HCT116 (cell line): ENCODE results near the gene CES1. TPM values are rescaled to one million over a fixed set of nuclear protein-coding genes. Genes with fewer than 3 reads are reported as not detected.

ENCODE experiments used
- ATAC-seq: fragments of 200-7000 bp; cut with Tn5 transposase; 2 replicates; pipeline ENCODE4 v1.9.1; 2020; ENCODE audit warnings: mild to moderate bottlenecking, moderate library complexity
- BruUV-seq: library from RNA; stranded (reverse); fragments of 400-500 nt; replicated peaks from 2 replicates; lab custom pipeline; 2021; lab: Mats Ljungman, UMichigan
- CTCF ChIA-PET: fragments of 300-600 bp; sonication (Branson Sonifier 250); formaldehyde crosslinking; loops from one replicate; lab custom pipeline; 2021; ENCODE audit warnings: antibody characterized with exemption; lab: Charles Lee
- POLR2A ChIA-PET: fragments of 300-600, 350-600 bp; sonication (Branson Sonifier 250); formaldehyde crosslinking; loops from one replicate; lab custom pipeline; 2021; ENCODE audit warnings: antibody characterized with exemption; lab: Charles Lee
- RAD21 ChIA-PET, 2 experiments: fragments of 300-600 bp; sonication (Branson Sonifier 250); formaldehyde crosslinking; loops; one replicate each; lab custom pipeline; 2023; ENCODE audit warnings: low total read pairs in 2 of 2; ENCODE audit not compliant: uncharacterized antibody in 2 of 2, unreplicated experiment in 2 of 2, low non-redundant PET in 1 of 2; lab: Charles Lee
- DNase-seq: peaks from one replicate; pipeline ENCODE4 v3.0.0-alpha.2; 2010; ENCODE audit warnings: low read depth, low spot score
- H2AFZ ChIP-seq: fragments of 200-600 bp; shearing (Covaris generic), sonication (generic); 2 replicates; pipeline ENCODE4 v1.6.1; 2017; ENCODE audit warnings: low read depth, mixed run types, mixed read lengths, antibody characterized with exemption, low read length; ENCODE audit not compliant: poor library complexity, severe bottlenecking
- H3K27ac ChIP-seq: 2 replicates; pipeline ENCODE4 v1.5.1; 2012; ENCODE audit warnings: low read depth, low read length
- H3K27me3 ChIP-seq: fragments of 200-600 bp; sonication (generic); 2 replicates; pipeline ENCODE4 v1.6.1; 2016; ENCODE audit warnings: mixed run types, low read length, mixed read lengths; ENCODE audit not compliant: insufficient read depth
- H3K36me3 ChIP-seq, 2 experiments: fragments of 200-500 bp in 1 of 2; fragments of 200-600 bp in 1 of 2; sonication (Bioruptor generic) in 1 of 2; sonication (generic) in 1 of 2; 2 replicates each; pipeline versions ENCODE4 v1.5.1 to v1.6.1; 2014 to 2016; ENCODE audit warnings: low read length in 2 of 2, inconsistent platforms in 1 of 2, mixed read lengths in 1 of 2, mixed run types in 1 of 2; ENCODE audit not compliant: insufficient read depth in 2 of 2, control insufficient read depth in 1 of 2
- H3K4me1 ChIP-seq, 2 experiments: fragments of 200-600 bp in 1 of 2; sonication (generic) in 1 of 2; 2 replicates each; pipeline versions ENCODE4 v1.5.1 to v1.6.1; 2012 to 2017; ENCODE audit warnings: low read length in 2 of 2, inconsistent platforms in 1 of 2, mild to moderate bottlenecking in 1 of 2, mixed read lengths in 1 of 2, mixed run types in 1 of 2, moderate library complexity in 1 of 2; ENCODE audit not compliant: insufficient read depth in 2 of 2, control insufficient read depth in 1 of 2
- H3K4me2 ChIP-seq: fragments of 200-600 bp; sonication (generic); 2 replicates; pipeline ENCODE4 v1.6.1; 2017; ENCODE audit warnings: mixed run types, low read length, mixed read lengths
- H3K4me3 ChIP-seq, 2 experiments: fragments of 200-600 bp in 1 of 2; sonication (generic) in 1 of 2; replicated peaks in 1 of 2; 2 replicates each; pipeline ENCODE4 v1.5.1; 2011 to 2016; ENCODE audit warnings: low read length in 2 of 2, control low read depth in 1 of 2, low read depth in 1 of 2, mild to moderate bottlenecking in 1 of 2, mixed read lengths in 1 of 2, mixed run types in 1 of 2
- H3K79me2 ChIP-seq: fragments of 200-600 bp; sonication (generic); 2 replicates; pipeline ENCODE4 v1.6.1; 2017; ENCODE audit warnings: mild to moderate bottlenecking, mixed run types, low read length, moderate library complexity, mixed read lengths; ENCODE audit not compliant: insufficient read depth
- H3K9ac ChIP-seq: fragments of 200-600 bp; sonication (generic); 2 replicates; pipeline ENCODE4 v1.6.1; 2016; ENCODE audit warnings: low read length, mixed read lengths
- H3K9me2 ChIP-seq: fragments of 200-600 bp; sonication (generic), shearing (Covaris generic); 2 replicates; pipeline ENCODE4 v1.6.1; 2017; ENCODE audit warnings: mixed run types, mild to moderate bottlenecking, moderate library complexity; ENCODE audit not compliant: insufficient read depth
- H3K9me3 ChIP-seq, 2 experiments: fragments of 200-500 bp in 1 of 2; fragments of 200-600 bp in 1 of 2; sonication (Bioruptor generic) in 1 of 2; sonication (generic) in 1 of 2; 2 replicates each; pipeline ENCODE4 v1.6.1; 2014 to 2017; ENCODE audit warnings: low read length in 2 of 2, mixed read lengths in 2 of 2, inconsistent platforms in 1 of 2, low read depth in 1 of 2, mild to moderate bottlenecking in 1 of 2, mixed run types in 1 of 2, moderate library complexity in 1 of 2; ENCODE audit not compliant: control insufficient read depth in 1 of 2, insufficient read depth in 1 of 2
- H4K20me1 ChIP-seq: fragments of 200-600 bp; sonication (generic), shearing (Covaris generic); 2 replicates; pipeline ENCODE4 v1.6.1; 2017; ENCODE audit warnings: mixed run types, mild to moderate bottlenecking, moderate library complexity; ENCODE audit not compliant: insufficient read depth
- CBX3 ChIP-seq: IDR thresholded peaks from 2 replicates; pipeline ENCODE4 v1.6.1; 2012; ENCODE audit warnings: low read depth
- ELF1 ChIP-seq: IDR thresholded peaks from 2 replicates; pipeline ENCODE4 v1.6.1; 2012; ENCODE audit warnings: low read depth, borderline replicate concordance
- FOSL1 ChIP-seq: IDR thresholded peaks from 2 replicates; pipeline ENCODE4 v1.6.1; 2012; ENCODE audit warnings: low read depth
- POLR2AphosphoS5 ChIP-seq: IDR thresholded peaks from 2 replicates; pipeline ENCODE4 v1.6.1; 2011; ENCODE audit warnings: mild to moderate bottlenecking, low read depth, low read length, moderate library complexity
- RAD21 ChIP-seq: IDR thresholded peaks from 2 replicates; pipeline ENCODE4 v1.6.1; 2012; ENCODE audit warnings: low read depth, mild to moderate bottlenecking
- YY1 ChIP-seq: IDR thresholded peaks from 2 replicates; pipeline ENCODE4 v1.6.1; 2011; ENCODE audit warnings: low read length, low read depth, moderate library complexity, mild to moderate bottlenecking; ENCODE audit not compliant: insufficient replicate concordance; ENCODE audit errors: extremely low read depth
- intact Hi-C: fragments of 100-400 bp; cut with micrococcal nuclease; formaldehyde crosslinking; loops from 2 replicates; pipeline ENCODE4 v1.10.0; 2022
- total RNA-seq: library from RNA; stranded (reverse); gene quantifications from one replicate; pipeline ENCODE4 v1.2.1, GENCODE V29; 2021; ENCODE audit not compliant: unreplicated experiment
- TF ChIP-seq, protein P1 (sequence below): IDR thresholded peaks from 2 replicates; pipeline ENCODE4 v1.6.1; 2012
- TF ChIP-seq, protein P2 (sequence below): IDR thresholded peaks from 2 replicates; pipeline ENCODE4 v1.6.1; 2012
- TF ChIP-seq, protein P3 (sequence below): IDR thresholded peaks from 2 replicates; pipeline ENCODE4 v1.6.1; 2012; ENCODE audit warnings: low read depth
- TF ChIP-seq, protein P4 (sequence below): IDR thresholded peaks from 2 replicates; pipeline ENCODE4 v1.6.1; 2011; ENCODE audit warnings: mild to moderate bottlenecking, low read length, moderate library complexity; ENCODE audit not compliant: insufficient replicate concordance; ENCODE audit errors: extremely low read depth
- TF ChIP-seq, protein P5 (sequence below), 3 experiments: fragments of 200-600 bp in 1 of 3; sonication (generic) in 1 of 3; IDR thresholded peaks in 2 of 3; conservative IDR thresholded peaks in 1 of 3; 2 replicates each; pipeline ENCODE4 v1.5.1; 2012 to 2017; ENCODE audit warnings: low read depth in 2 of 3, low read length in 2 of 3, antibody characterized with exemption in 1 of 3, borderline replicate concordance in 1 of 3, control low read depth in 1 of 3, mild to moderate bottlenecking in 1 of 3, mixed read lengths in 1 of 3, mixed run types in 1 of 3, moderate library complexity in 1 of 3; ENCODE audit not compliant: insufficient read depth in 1 of 3

CES1 gene
- total RNA-seq, 1 experiment from 2014 or later = 1.8 TPM

DNA sequence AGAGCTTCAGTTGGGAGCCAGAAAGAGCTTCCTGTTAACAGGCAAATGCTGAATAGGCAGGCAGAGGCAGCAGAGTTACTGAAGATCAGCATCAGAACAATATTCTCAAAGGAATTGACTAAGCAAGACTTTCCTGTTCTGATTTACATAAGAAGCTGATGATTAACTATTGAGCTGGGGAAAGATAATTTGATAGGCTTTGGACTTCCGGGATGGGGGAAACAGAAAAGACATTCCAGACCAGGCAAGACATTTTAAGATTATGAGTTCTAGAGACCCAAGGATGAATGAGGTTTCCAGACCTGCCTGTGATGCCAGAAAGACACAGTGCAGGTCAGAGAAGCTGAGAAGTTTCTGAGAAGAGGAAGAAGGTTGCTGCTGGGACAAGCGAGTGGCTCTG is 42.4 kb upstream of the CES1 start, which contains the start of gene CES5A:
CES5A (minus strand) TSS at position 101 of the 400 bp plus-strand sequence. CDS start 152 bp downstream, outside the sequence.
- RAD21 ChIA-PET = no interaction called here
- no peak within 1 kb of the TSS for H2AFZ ChIP-seq
- no peaks in the 10 kb centered on the region for H4K20me1 ChIP-seq
- no peak within 1 kb of the TSS for H3K4me3 ChIP-seq
- intact Hi-C loops = no loop called here
- H3K9ac ChIP-seq = no peak within 1 kb of the TSS
- TF ChIP-seq, protein P1, sequence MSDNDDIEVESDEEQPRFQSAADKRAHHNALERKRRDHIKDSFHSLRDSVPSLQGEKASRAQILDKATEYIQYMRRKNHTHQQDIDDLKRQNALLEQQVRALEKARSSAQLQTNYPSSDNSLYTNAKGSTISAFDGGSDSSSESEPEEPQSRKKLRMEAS = no peak
- TF ChIP-seq ELF1 (no peak), FOSL1 (no peak), CBX3 (no peak)
- TF ChIP-seq, protein P2, sequence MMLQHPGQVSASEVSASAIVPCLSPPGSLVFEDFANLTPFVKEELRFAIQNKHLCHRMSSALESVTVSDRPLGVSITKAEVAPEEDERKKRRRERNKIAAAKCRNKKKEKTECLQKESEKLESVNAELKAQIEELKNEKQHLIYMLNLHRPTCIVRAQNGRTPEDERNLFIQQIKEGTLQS = no peak
- TF ChIP-seq, all 23 proteins: peak for 0
- Histone ChIP-seq H3K36me3 (no peaks in the 10 kb centered on the region), H3K79me2 (no peaks in the 10 kb centered on the region), H3K9me3 (no peaks in the 10 kb centered on the region), H3K4me2 (no peak within 1 kb of the TSS), H3K27me3 (peaks cover 45% of the 10 kb centered on the region), H3K9me2 (no peaks in the 10 kb centered on the region), H3K27ac (no peak within 1 kb of the TSS), H3K4me1 (peaks cover 0 to 5% of the 10 kb centered on the region in 2 experiments; a peak in 1 of 4 replicates)
- ChIA-PET POLR2A (no interaction called here), CTCF (no interaction called here)
- DNase-seq (no peak), ATAC-seq (no peak)
- BruUV-seq = no TSS peak

DNA sequence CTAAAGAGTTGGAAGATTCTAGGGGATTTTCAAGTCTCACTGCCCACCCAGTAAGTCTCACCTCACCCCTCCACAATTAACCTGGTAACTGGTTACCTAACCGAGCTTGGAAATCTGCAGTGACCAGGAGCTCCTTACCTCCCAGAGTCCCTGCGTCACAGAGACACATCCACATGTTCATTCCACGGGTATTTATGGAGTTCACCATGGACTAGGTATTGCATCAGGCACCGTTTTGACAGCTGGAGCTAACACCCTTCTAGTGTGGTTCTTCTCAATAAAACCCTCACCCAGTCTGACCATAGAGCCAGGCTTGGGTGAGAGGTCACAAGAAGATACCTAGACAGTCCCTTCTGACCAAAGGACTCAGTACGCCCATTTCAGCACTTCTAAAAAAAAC is 40.2 kb upstream of the CES1 start:
- ChIA-PET POLR2A (no interaction called here), CTCF (no interaction called here), RAD21 (no interaction called here)
- no peak overlapping the region for H3K4me2 ChIP-seq
- H3K27ac ChIP-seq = no peak overlapping the region
- ATAC-seq (no peak), DNase-seq (no peak)
- intact Hi-C loops = no loop called here
- H4K20me1 ChIP-seq = no peaks in the 10 kb centered on the region
- peaks cover 44% of the 10 kb centered on the region for H3K27me3 ChIP-seq
- H3K4me3 ChIP-seq = no peak overlapping the region
- H3K79me2 ChIP-seq = no peaks in the 10 kb centered on the region
- no peak overlapping the region for H3K9ac ChIP-seq
- no peaks in the 10 kb centered on the region for H3K36me3 ChIP-seq
- H3K4me1 ChIP-seq = peaks cover 0 to 5% of the 10 kb centered on the region in 2 experiments; a peak in 1 of 4 replicates
- no peaks in the 10 kb centered on the region for H3K9me2 ChIP-seq
- BruUV-seq = no TSS peak
- no peak overlapping the region for H2AFZ ChIP-seq
- no peaks in the 10 kb centered on the region for H3K9me3 ChIP-seq
- TF ChIP-seq, protein P3, sequence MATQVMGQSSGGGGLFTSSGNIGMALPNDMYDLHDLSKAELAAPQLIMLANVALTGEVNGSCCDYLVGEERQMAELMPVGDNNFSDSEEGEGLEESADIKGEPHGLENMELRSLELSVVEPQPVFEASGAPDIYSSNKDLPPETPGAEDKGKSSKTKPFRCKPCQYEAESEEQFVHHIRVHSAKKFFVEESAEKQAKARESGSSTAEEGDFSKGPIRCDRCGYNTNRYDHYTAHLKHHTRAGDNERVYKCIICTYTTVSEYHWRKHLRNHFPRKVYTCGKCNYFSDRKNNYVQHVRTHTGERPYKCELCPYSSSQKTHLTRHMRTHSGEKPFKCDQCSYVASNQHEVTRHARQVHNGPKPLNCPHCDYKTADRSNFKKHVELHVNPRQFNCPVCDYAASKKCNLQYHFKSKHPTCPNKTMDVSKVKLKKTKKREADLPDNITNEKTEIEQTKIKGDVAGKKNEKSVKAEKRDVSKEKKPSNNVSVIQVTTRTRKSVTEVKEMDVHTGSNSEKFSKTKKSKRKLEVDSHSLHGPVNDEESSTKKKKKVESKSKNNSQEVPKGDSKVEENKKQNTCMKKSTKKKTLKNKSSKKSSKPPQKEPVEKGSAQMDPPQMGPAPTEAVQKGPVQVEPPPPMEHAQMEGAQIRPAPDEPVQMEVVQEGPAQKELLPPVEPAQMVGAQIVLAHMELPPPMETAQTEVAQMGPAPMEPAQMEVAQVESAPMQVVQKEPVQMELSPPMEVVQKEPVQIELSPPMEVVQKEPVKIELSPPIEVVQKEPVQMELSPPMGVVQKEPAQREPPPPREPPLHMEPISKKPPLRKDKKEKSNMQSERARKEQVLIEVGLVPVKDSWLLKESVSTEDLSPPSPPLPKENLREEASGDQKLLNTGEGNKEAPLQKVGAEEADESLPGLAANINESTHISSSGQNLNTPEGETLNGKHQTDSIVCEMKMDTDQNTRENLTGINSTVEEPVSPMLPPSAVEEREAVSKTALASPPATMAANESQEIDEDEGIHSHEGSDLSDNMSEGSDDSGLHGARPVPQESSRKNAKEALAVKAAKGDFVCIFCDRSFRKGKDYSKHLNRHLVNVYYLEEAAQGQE = no peak
- TF ChIP-seq, protein P4, sequence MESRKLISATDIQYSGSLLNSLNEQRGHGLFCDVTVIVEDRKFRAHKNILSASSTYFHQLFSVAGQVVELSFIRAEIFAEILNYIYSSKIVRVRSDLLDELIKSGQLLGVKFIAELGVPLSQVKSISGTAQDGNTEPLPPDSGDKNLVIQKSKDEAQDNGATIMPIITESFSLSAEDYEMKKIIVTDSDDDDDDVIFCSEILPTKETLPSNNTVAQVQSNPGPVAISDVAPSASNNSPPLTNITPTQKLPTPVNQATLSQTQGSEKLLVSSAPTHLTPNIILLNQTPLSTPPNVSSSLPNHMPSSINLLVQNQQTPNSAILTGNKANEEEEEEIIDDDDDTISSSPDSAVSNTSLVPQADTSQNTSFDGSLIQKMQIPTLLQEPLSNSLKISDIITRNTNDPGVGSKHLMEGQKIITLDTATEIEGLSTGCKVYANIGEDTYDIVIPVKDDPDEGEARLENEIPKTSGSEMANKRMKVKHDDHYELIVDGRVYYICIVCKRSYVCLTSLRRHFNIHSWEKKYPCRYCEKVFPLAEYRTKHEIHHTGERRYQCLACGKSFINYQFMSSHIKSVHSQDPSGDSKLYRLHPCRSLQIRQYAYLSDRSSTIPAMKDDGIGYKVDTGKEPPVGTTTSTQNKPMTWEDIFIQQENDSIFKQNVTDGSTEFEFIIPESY = no peak
- no peak for TF ChIP-seq YY1
- TF ChIP-seq RAD21 = no peak
- TF ChIP-seq, protein P5, sequence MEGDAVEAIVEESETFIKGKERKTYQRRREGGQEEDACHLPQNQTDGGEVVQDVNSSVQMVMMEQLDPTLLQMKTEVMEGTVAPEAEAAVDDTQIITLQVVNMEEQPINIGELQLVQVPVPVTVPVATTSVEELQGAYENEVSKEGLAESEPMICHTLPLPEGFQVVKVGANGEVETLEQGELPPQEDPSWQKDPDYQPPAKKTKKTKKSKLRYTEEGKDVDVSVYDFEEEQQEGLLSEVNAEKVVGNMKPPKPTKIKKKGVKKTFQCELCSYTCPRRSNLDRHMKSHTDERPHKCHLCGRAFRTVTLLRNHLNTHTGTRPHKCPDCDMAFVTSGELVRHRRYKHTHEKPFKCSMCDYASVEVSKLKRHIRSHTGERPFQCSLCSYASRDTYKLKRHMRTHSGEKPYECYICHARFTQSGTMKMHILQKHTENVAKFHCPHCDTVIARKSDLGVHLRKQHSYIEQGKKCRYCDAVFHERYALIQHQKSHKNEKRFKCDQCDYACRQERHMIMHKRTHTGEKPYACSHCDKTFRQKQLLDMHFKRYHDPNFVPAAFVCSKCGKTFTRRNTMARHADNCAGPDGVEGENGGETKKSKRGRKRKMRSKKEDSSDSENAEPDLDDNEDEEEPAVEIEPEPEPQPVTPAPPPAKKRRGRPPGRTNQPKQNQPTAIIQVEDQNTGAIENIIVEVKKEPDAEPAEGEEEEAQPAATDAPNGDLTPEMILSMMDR (IDR thresholded peaks at IDR 0.05 in 2 of 3, conservative IDR thresholded peaks at IDR 0.05 in 1 of 3; ENCODE audit: borderline replicate concordance in 1 of 3, insufficient read depth in 1 of 3, low read depth in 2 of 3, low read length in 2 of 3) = no peak
- TF ChIP-seq FOSL1 = no peak
- no peak for TF ChIP-seq POLR2AphosphoS5
- no peak for TF ChIP-seq CBX3
